ENCODE results near the gene TEKT5.

- TF ChIP-seq CTCF (IDR thresholded peaks at IDR 0.05; ENCODE audit: insufficient read depth, low read length) (no peak), POLR2AphosphoS5 (IDR thresholded peaks at IDR 0.05; ENCODE audit: low read depth) (no peak), REST (IDR thresholded peaks at IDR 0.05; ENCODE audit: insufficient replicate concordance, low read depth) (no peak), SPI1 (IDR thresholded peaks at IDR 0.05; ENCODE audit: borderline replicate concordance, low read depth) (no peak)
Measured at GRCh38 chr16:10731790-10732189, 37.1 kb upstream of the TEKT5 start.
